OCI-LY7 (cell line): ENCODE results near the gene ABCC11. TPM values are rescaled to one million over a fixed set of nuclear protein-coding genes. Genes with fewer than 3 reads are reported as not detected.

Experiments
- BruUV-seq: library from RNA; stranded (reverse); fragments of 400-500 nt; replicated peaks from 2 replicates; lab custom pipeline; 2021; lab: Mats Ljungman, UMichigan
- CTCF ChIA-PET: fragments of 300-600 bp; sonication (Branson Sonifier 250); formaldehyde crosslinking; loops from one replicate; lab custom pipeline; 2022; ENCODE audit warnings: antibody characterized with exemption; ENCODE audit not compliant: unreplicated experiment; lab: Charles Lee
- POLR2A ChIA-PET: fragments of 300-600 bp; sonication (Branson Sonifier 250); formaldehyde crosslinking; loops from one replicate; lab custom pipeline; 2022; ENCODE audit warnings: antibody characterized with exemption; lab: Charles Lee
- DNase-seq: peaks from one replicate; pipeline ENCODE4 v3.0.0-alpha.2; 2015; ENCODE audit warnings: low spot score
- H2AFZ ChIP-seq: fragments of 200-600 bp; sonication (generic), shearing (Covaris generic); 2 replicates; pipeline ENCODE4 v1.6.1; 2014; ENCODE audit warnings: mild to moderate bottlenecking, antibody characterized with exemption, low read length, moderate library complexity
- H3K27ac ChIP-seq: fragments of 200-600 bp; sonication (generic); 2 replicates; pipeline ENCODE4 v1.5.1; 2014; ENCODE audit warnings: mixed run types, low read depth, mild to moderate bottlenecking, moderate library complexity, low read length, inconsistent platforms; ENCODE audit not compliant: poor library complexity, severe bottlenecking
- H3K36me3 ChIP-seq: fragments of 200-600 bp; sonication (generic); 2 replicates; pipeline ENCODE4 v1.6.1; 2014; ENCODE audit warnings: mild to moderate bottlenecking, antibody characterized with exemption, low read length, moderate library complexity, mixed read lengths; ENCODE audit not compliant: insufficient read depth
- H3K4me1 ChIP-seq: fragments of 200-600 bp; sonication (generic); 2 replicates; pipeline ENCODE4 v1.5.1; 2014; ENCODE audit warnings: mild to moderate bottlenecking, low read length; ENCODE audit not compliant: insufficient read depth, poor library complexity, severe bottlenecking
- H3K4me2 ChIP-seq: fragments of 200-600 bp; sonication (generic); 2 replicates; pipeline ENCODE4 v1.6.1; 2014; ENCODE audit warnings: mild to moderate bottlenecking, low read length
- H3K4me3 ChIP-seq: fragments of 200-600 bp; sonication (generic); 2 replicates; pipeline ENCODE4 v1.5.1; 2014; ENCODE audit warnings: mild to moderate bottlenecking, low read depth, low read length; ENCODE audit not compliant: poor library complexity, severe bottlenecking
- H3K79me2 ChIP-seq: fragments of 200-600 bp; sonication (generic); 2 replicates; pipeline ENCODE4 v1.6.1; 2016; ENCODE audit warnings: low read depth, mild to moderate bottlenecking, low read length, moderate library complexity, mixed read lengths; ENCODE audit not compliant: insufficient read depth
- H3K9me2 ChIP-seq: fragments of 200-600 bp; sonication (generic); 2 replicates; pipeline ENCODE4 v1.6.1; 2016; ENCODE audit warnings: mild to moderate bottlenecking, low read length, mixed read lengths; ENCODE audit not compliant: insufficient read depth
- H3K9me3 ChIP-seq: fragments of 200-600 bp; sonication (generic); 2 replicates; pipeline ENCODE4 v1.6.1; 2014; ENCODE audit warnings: mild to moderate bottlenecking, mixed run types, low read length, mixed read lengths
- H4K20me1 ChIP-seq: fragments of 200-600 bp; sonication (generic); 2 replicates; pipeline ENCODE4 v1.6.1; 2014; ENCODE audit warnings: mild to moderate bottlenecking, antibody characterized with exemption, low read length, moderate library complexity, mixed read lengths; ENCODE audit not compliant: insufficient read depth
- CTCF ChIP-seq: fragments of 200-600 bp; sonication (generic); conservative IDR thresholded peaks from 2 replicates; pipeline ENCODE4 v1.5.1; 2014; ENCODE audit warnings: mild to moderate bottlenecking, antibody characterized with exemption, low read length, moderate library complexity, mixed read lengths
- EZH2phosphoT487 ChIP-seq: fragments of 200-600 bp; sonication (generic); IDR thresholded peaks from 2 replicates; pipeline ENCODE4 v1.6.1; 2018; ENCODE audit warnings: low read depth, borderline replicate concordance, mild to moderate bottlenecking, mixed run types, antibody characterized with exemption, low read length, moderate library complexity, mixed read lengths
- intact Hi-C: fragments of 100-400 bp; cut with micrococcal nuclease; formaldehyde crosslinking; loops from one replicate; pipeline ENCODE4 v1.10.0; 2022; ENCODE audit not compliant: unreplicated experiment
- total RNA-seq, 2 experiments: library from RNA; depleted of rRNA in 1 of 2; stranded (reverse); fragments of >200 nt in 1 of 2; shearing (Covaris generic) in 1 of 2; gene quantifications; 2 replicates each; pipeline ENCODE4 v1.2.3, GENCODE V29; 2014 to 2022

ABCC11 gene
- total RNA-seq, 2 experiments from 2014 or later = 0.10 TPM; not detected in 1

DNA sequence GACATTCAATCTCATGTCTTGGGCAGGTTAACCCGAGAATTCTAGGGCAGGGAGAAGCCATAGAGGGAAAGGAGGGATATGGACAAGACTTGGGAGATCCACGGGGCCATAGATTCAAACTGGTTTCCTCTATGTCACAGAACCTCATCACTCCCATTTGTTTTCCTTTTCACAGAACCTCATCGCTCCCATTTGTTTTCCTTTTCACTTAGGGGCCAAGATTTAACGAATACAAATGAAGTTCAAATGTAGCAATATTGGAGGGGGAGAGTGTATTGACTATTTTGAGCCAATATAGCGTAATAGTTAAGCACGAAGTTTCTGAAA is 42.6 kb downstream of the ABCC11 start:
- Histone ChIP-seq H3K36me3 (no peaks in the 10 kb centered on the region), H3K4me2 (no peak overlapping the region), H3K4me3 (no peak overlapping the region), H3K27ac (no peak overlapping the region), H4K20me1 (no peaks in the 10 kb centered on the region), H3K9me3 (no peaks in the 10 kb centered on the region), H3K79me2 (no peaks in the 10 kb centered on the region), H3K9me2 (no peaks in the 10 kb centered on the region), H2AFZ (no peak overlapping the region), H3K4me1 (no peaks in the 10 kb centered on the region)
- CTCF ChIA-PET = no interaction called here
- intact Hi-C loops = no loop called here
- POLR2A ChIA-PET = no interaction called here
- no peak for DNase-seq
- BruUV-seq = no TSS peak
- no peak for TF ChIP-seq EZH2phosphoT487
- no peak for TF ChIP-seq CTCF

DNA sequence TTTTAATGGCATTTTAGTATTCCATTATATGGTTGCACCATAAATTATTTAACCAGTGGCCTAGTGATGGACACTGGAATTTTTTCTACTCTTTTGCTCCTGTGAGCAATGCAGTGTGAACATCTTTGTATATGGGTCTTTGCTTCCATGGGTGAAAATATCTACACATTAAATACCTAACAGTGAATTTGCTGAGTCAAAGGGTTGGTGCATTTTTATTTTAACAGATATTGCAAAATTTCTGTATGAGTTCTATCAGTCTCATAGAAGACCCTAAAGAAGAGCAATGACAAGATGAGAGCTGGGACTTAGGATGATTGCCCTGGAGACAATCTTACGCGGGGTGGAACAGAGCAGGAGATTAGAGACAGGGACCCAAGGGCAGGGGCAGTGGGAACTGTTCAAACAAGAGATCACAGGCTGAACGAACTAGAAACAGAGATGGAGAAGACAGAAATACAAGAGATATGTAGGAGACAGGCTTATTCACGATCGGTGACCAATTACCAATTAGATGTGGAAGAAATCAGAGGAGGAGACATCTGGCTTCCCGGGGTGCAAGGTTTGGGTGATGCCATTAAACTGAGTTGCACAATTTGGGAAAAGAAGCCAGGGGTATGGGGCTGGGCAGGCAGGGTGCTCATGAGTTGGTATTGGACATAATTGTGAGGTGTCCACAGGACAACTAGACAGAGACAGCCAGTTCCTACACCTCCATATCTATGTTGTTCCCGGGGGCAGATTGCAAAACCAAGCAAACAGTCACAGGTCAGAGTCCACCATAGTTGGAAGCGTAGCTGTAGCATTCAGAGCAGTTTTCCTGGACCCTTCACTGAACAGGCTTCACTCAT is 43.1 kb downstream of the ABCC11 start:
- no peaks in the 10 kb centered on the region for H4K20me1 ChIP-seq
- no peak for DNase-seq

More for the DNA sequence above, 43.1 kb downstream of the ABCC11 start:
- H3K4me2 ChIP-seq = no peak overlapping the region
- BruUV-seq = no TSS peak
- intact Hi-C loops = no loop called here
- no peaks in the 10 kb centered on the region for H3K36me3 ChIP-seq
- no peaks in the 10 kb centered on the region for H3K79me2 ChIP-seq
- H3K4me1 ChIP-seq = no peaks in the 10 kb centered on the region
- no peaks in the 10 kb centered on the region for H3K9me3 ChIP-seq
- H2AFZ ChIP-seq = no peak overlapping the region
- POLR2A ChIA-PET = no interaction called here
- TF ChIP-seq EZH2phosphoT487 = no peak
- TF ChIP-seq CTCF = no peak
- CTCF ChIA-PET = no interaction called here
- H3K9me2 ChIP-seq = no peaks in the 10 kb centered on the region
- no peak overlapping the region for H3K4me3 ChIP-seq
- no peak overlapping the region for H3K27ac ChIP-seq
